Activated naive CD8-positive, alpha-beta T cell treated with anti-CD3 and anti-CD28 coated beads, Interleukin-2, amount 10 ng/mL, durations not matched to agents 7 days and 5 days (primary cell): ENCODE data around the gene CACNA1G. TPM values are rescaled to one million over a fixed set of nuclear protein-coding genes. Genes with fewer than 3 reads are reported as not detected.

Source experiments
- ATAC-seq: fragments of 150-1000 bp; cut with Tn5 transposase; one replicate; pipeline ENCODE4 v1.10.0; 2021; ENCODE audit warnings: low read depth, moderate library complexity
- POLR2A ChIA-PET: fragments of 350-600 bp; sonication (Branson Sonifier 250); formaldehyde crosslinking; loops from one replicate; lab custom pipeline; 2021; ENCODE audit warnings: antibody characterized with exemption; lab: Charles Lee
- DNase-seq: peaks from one replicate; pipeline ENCODE4 v3.0.0; 2021
- H3K27ac Mint-ChIP-seq: one replicate; pipeline ENCODE4 v1.8.0; 2022; ENCODE audit warnings: mild to moderate bottlenecking, mixed read lengths
- H3K27me3 Mint-ChIP-seq: one replicate; pipeline ENCODE4 v1.8.0; 2022; ENCODE audit warnings: mild to moderate bottlenecking, moderate library complexity, mixed read lengths
- H3K36me3 Mint-ChIP-seq: one replicate; pipeline ENCODE4 v1.8.0; 2021; ENCODE audit warnings: mild to moderate bottlenecking, mixed read lengths
- H3K4me1 Mint-ChIP-seq: one replicate; pipeline ENCODE4 v1.8.0; 2021; ENCODE audit warnings: mixed read lengths
- H3K4me3 Mint-ChIP-seq: one replicate; pipeline ENCODE4 v1.8.0; 2022; ENCODE audit warnings: mild to moderate bottlenecking, moderate library complexity, mixed read lengths
- H3K9me3 Mint-ChIP-seq: one replicate; pipeline ENCODE4 v1.8.0; 2021; ENCODE audit warnings: mixed read lengths
- total RNA-seq, 2 experiments: library from RNA; stranded (reverse); gene quantifications; one replicate each; pipeline ENCODE4 v1.2.3, GENCODE V29; 2021

The CACNA1G gene
- total RNA-seq, 2 experiments from 2014 or later, result 0.11 TPM; not detected in 1

DNA sequence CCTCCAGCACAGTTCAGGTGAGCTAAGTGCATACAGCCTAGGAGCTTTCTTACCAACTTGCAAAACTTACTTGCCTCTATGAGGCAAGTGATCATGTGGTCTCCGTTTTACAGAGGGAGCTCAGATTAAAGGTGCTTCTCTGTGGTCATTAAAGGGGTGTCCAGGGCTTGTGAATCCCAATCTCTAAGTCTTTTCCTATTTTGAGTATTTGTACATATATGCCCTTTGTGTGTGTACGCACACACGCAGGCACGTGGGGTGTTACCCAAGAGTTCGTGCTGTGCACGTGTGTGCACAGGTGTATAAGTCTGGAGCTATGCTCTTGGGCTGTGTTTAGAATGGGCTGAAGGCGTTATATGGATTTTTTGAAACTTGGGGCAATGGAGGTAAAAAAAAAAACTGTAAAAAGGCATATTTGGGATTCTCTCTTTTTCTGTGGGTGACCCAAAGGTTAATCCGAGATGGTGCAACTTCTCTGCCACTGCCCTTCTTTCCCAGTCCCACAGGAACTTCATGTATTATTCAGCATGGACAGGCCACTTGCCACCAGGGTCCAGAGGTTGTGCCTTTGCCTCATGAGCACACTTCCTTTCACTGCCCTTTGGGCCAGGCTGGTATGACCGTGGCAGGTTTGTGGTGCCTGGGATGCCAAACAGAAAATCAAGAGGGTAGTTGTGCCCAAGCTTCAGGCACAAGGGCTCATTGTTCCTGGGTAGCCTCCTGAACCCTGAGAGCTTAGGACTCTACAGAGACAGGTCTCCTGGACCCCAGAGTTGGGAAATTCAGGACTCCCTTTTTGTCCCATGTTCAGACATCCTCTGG, 75.7 kb downstream of the CACNA1G start:
- POLR2A ChIA-PET, result no interaction called here
- ATAC-seq (no peak), DNase-seq (no peak)
- Mint-ChIP-seq H3K36me3 (no peaks in the 10 kb centered on the region), H3K9me3 (no peaks in the 10 kb centered on the region), H3K27ac (no peak overlapping the region), H3K4me1 (no peaks in the 10 kb centered on the region), H3K27me3 (peaks cover 59% of the 10 kb centered on the region), H3K4me3 (no peak overlapping the region)

DNA sequence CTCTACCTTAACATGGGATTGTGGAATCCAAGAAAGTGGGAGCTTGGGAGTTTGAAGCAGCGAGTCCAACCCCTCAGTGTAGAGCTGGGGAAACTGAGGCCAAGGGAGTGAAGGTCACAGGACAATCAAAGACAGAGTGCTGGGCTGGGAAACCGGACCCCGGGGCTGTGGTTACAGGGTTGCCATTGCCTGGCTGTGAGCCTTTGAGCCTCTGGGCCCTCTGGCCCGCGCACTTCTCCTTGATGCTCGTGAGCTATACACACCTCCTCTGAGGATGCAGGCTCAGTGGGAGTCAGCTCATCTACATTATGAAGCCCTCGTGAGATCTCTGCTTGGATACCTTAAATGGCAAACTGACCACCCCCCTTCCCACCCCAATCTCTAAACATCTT, 76.3 kb downstream of the CACNA1G start:
- H3K27ac Mint-ChIP-seq, result no peak overlapping the region
- no peak overlapping the region for H3K4me3 Mint-ChIP-seq
- H3K36me3 Mint-ChIP-seq, result no peaks in the 10 kb centered on the region
- no peaks in the 10 kb centered on the region for H3K4me1 Mint-ChIP-seq
- no peak for ATAC-seq
- H3K9me3 Mint-ChIP-seq, result no peaks in the 10 kb centered on the region
- POLR2A ChIA-PET, result no interaction called here
- no peak for DNase-seq
- H3K27me3 Mint-ChIP-seq, result peaks cover 58% of the 10 kb centered on the region

DNA sequence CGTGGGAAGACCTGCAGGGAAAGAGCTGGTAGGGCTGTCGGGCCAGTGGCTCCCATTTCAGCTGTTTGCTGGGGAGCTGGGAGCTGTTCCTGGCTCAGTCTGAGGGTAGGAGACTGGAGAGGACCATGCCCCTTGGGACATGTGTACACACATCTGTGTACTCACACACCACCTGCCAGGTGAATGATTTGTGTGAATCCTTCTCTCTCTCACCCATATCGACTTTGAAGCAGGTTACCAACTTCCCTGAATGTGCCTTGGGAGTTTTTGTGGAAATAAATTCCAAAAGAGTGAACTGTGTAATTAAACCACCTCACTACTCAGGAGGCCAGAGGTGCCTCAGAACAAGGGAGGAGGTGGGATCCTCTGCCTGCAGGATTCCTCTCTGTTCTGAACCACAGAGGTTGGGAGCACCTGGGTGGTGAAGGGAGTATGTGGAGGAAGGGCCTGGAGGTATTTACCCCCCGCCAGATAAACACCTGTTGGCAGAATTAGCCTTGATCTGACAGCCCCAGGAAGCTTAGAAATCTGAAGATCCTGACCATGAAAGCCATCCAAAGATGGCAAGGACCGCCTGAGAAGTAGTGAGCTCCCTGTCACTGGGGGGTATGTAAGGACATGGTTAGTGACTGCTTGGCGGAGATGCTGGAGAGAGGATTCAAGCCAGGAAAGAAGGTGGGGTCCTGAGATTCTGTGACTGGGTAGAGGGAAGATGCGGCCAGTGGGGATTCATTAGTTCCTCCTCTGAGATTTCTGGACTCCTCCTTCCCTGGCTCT, 77.5 kb downstream of the CACNA1G start:
- Mint-ChIP-seq H3K36me3 (no peaks in the 10 kb centered on the region), H3K27me3 (peaks cover 47% of the 10 kb centered on the region), H3K4me1 (no peaks in the 10 kb centered on the region), H3K27ac (no peak overlapping the region), H3K4me3 (no peak overlapping the region), H3K9me3 (no peaks in the 10 kb centered on the region)
- DNase-seq, result no peak
- ATAC-seq, result no peak
- POLR2A ChIA-PET, result no interaction called here

DNA sequence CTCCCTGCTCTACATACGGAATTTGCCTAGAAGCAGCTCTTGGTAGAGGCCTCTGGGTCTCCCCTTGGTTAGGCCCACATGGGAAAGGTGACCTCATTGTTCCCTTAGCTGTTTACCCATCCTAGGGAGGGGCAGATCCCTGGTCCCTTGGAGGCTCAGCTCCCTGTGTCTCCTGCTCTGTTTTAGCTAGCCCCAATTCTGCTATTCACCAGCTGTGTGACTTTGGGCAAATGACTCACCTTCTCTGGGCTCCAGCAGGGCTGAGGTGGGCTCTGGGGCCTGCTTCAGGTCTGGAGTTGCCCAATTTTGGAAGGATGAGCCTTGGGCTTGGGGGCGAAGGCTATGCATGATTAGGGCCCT, 78.1 kb downstream of the CACNA1G start:
- Mint-ChIP-seq H3K36me3 (no peaks in the 10 kb centered on the region), H3K4me3 (no peak overlapping the region)
- POLR2A ChIA-PET, result no interaction called here

DNA sequence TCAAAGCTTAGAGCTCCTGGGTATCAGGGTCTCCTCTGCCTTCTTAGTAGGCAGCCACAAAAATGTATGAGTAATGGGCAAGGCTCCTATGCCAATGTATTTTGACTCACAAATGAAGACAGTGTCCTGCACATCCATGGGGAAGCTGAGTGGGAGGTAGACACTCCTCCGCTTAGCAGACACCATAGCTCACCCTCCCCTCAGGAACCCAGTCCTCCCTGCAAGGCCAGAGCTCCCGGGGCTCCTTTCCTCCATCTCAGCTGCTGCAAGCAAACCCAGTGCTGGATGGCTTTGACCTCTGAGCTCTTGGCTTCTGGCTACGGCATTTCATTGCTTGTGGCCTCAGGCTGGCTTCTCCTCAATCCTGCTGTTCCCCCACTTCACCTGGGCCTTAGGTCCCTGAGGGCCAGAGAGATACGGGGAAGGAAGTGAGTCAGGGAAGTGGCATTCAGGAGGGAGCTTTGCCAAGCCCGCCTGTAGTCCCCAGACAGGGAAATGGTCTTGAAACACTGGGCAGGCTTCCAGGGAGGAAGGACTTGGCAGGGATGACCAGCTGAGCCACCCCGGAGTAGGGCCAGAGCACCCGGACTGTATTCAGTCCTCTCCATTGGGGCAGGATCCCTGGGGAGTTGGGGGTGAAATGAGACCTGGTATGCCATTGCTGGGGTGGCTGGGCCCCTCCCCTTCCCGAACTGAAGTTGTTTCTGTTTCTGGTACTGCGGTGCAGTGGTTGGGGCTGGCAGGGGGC, 78.6 kb downstream of the CACNA1G start:
- ATAC-seq (no peak), DNase-seq (no peak)
- H3K27me3 Mint-ChIP-seq, result peaks cover 36% of the 10 kb centered on the region
- POLR2A ChIA-PET, result no interaction called here
- peaks cover 1% of the 10 kb centered on the region for H3K4me1 Mint-ChIP-seq
- H3K9me3 Mint-ChIP-seq, result no peaks in the 10 kb centered on the region
- no peaks in the 10 kb centered on the region for H3K36me3 Mint-ChIP-seq
- H3K4me3 Mint-ChIP-seq, result no peak overlapping the region
- H3K27ac Mint-ChIP-seq, result no peak overlapping the region

More for the DNA sequence above, 78.1 kb downstream of the CACNA1G start:
- ATAC-seq (no peak), DNase-seq (no peak)
- H3K9me3 Mint-ChIP-seq, result no peaks in the 10 kb centered on the region
- no peak overlapping the region for H3K27ac Mint-ChIP-seq
- peaks cover 41% of the 10 kb centered on the region for H3K27me3 Mint-ChIP-seq
- H3K4me1 Mint-ChIP-seq, result peaks cover 1% of the 10 kb centered on the region

DNA sequence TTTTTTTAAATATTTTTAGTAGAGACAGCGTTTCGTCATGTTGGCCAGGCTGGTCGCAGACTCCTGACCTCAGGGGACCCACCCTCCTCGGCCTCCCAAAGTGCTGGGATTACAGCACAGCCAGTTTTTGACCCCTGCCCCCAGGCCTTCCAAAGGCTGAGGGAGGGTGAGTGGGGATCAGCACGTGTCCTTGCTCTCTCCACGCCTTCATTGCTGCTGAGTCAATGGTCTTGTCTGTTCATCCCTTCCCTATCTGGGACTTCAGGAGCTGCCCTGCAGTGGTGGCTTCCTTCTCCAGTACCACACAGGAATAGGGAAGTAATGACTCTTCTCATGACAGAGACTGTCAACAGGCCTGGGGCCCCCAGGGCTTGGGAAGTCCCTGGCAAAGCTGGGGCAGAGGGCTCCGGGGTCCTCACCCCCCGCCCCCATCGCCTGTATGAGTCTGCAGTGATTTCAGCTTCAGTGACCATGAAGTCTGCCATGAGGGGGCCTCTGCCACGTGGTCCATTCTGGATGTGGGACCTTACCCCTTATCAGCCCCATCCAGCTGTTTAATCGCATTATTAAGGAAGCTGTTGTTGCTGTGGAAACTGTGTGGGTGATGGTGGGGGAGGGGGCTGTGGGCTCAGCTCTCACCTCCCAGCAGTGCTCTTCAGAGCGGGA, 80.3 kb downstream of the CACNA1G start:
- Mint-ChIP-seq H3K27me3 (peaks cover 28% of the 10 kb centered on the region), H3K4me1 (peaks cover 1% of the 10 kb centered on the region), H3K9me3 (no peaks in the 10 kb centered on the region), H3K36me3 (no peaks in the 10 kb centered on the region), H3K27ac (no peak overlapping the region), H3K4me3 (no peak overlapping the region)
- DNase-seq, result no peak
- POLR2A ChIA-PET, result no interaction called here
- no peak for ATAC-seq

DNA sequence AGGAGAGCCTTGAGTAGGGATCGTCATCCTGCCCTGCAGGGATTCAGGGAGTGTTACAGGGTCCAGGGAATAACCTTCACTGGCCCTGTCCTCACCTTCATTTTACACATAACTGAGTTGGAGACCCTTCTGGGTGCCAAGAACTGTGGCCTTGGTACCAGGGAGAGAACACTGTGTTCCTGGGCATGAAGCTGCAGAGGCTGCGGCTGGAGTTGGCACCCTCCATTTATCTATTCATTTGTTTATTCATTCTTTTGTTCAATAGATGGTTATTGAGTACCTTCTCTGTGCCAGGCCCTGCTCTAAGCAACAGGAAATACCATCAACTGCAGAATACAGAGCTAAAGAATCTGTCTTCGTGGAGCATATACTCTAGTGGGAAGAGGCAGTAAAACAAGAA, 80.8 kb downstream of the CACNA1G start:
- no peaks in the 10 kb centered on the region for H3K9me3 Mint-ChIP-seq
- DNase-seq (no peak), ATAC-seq (no peak)
- H3K27me3 Mint-ChIP-seq, result peaks cover 27% of the 10 kb centered on the region
- no peak overlapping the region for H3K27ac Mint-ChIP-seq
- H3K4me3 Mint-ChIP-seq, result no peak overlapping the region
- H3K36me3 Mint-ChIP-seq, result no peaks in the 10 kb centered on the region
- POLR2A ChIA-PET, result interaction anchor here (0.6 to 0.7 kb wide), 2 partner anchors 52 to 65 kb away, joined by 3 read pairs; no protein-coding TSS in a partner anchor
- peaks cover 1% of the 10 kb centered on the region for H3K4me1 Mint-ChIP-seq

DNA sequence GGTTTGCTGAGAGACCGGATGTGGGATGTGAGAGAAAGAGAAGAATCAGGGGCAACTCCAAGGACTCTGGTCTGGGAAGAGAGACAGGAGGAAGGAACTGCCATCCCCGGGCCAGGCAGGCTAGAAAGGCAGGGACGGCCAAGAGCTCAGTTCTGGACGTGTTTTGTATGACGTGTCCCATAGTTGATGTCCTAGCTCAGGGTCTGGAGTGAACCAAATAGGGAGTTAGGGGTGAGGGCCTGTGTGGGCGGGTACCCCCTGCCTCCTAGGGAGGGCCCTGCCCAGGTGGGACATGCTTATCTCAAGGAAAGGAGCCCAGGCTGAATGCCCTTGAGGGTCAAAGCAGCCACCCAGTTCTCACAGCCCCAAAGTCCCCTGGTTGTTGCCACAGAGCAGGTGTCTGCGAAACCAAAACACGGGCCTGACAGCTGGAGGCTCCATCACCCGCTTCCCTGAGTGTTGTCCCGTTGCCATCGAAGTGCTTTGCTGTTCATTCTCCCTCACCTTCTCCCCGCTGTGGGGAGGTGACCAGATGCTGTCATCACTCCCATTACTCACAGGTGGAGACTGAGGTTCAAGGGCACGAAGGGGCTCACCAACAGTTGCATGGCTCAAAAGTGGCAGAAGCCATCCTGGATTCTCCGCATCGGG, 81.7 kb downstream of the CACNA1G start:
- peak overlapping the region; percentile 54 for H3K27ac Mint-ChIP-seq
- DNase-seq (no peak), ATAC-seq (no peak)
- no peaks in the 10 kb centered on the region for H3K9me3 Mint-ChIP-seq
- POLR2A ChIA-PET, result interaction anchor here (0.7 kb wide), 1 partner anchor 51 kb away, joined by 3 read pairs; no protein-coding TSS in a partner anchor
- peaks cover 24% of the 10 kb centered on the region for H3K27me3 Mint-ChIP-seq
- H3K4me1 Mint-ChIP-seq, result peaks cover 1% of the 10 kb centered on the region
- no peak overlapping the region for H3K4me3 Mint-ChIP-seq
- no peaks in the 10 kb centered on the region for H3K36me3 Mint-ChIP-seq

DNA sequence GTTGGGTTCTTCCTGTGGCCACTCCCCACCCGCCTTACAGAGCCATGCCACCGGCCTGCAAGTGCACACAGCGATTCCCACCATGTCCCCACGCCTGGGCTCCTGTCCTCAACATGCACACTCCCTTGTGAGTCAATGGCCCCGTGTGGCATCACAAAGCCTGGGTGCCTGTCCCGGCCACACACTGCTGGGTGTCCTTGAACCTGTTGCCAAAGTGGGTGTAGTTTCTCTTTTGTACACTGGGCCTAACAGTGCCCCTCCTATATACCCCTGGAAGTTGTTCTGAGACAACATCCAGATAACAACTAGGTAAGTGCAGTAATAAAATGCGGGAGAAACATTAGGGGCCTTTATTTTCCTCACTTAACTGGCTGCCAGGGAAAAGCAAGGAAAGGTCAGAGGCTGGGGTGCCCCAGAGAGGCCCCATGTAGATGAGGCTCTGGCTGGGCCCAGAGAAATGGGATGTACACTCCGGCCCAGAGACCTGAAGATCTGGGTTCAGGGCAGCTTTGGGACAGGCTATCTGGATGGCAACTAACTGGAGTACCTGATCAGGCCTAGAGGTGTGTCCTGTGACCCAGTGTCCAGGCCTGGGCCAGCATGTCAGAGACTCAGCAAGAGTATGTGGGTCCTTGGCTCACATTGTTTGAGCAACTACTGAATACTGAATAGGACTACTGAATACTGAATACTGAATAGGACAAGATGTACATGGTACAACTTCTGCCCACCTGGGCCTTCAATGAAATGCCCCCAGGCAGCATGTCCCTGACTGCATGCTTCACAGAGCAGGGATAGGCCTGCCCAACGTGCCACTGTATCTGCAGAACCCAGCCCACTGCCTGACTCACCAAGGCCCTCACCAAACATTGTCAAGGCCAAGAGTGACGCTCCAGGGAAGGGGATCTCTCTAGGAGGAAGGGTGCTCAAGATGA, 82.5 kb downstream of the CACNA1G start:
- H3K4me1 Mint-ChIP-seq, result peaks cover 1% of the 10 kb centered on the region
- ATAC-seq (no peak), DNase-seq (no peak)
- no peak overlapping the region for H3K27ac Mint-ChIP-seq
- H3K4me3 Mint-ChIP-seq, result no peak overlapping the region
- POLR2A ChIA-PET, result no interaction called here
- H3K9me3 Mint-ChIP-seq, result no peaks in the 10 kb centered on the region
- H3K27me3 Mint-ChIP-seq, result peaks cover 19% of the 10 kb centered on the region
- no peaks in the 10 kb centered on the region for H3K36me3 Mint-ChIP-seq

DNA sequence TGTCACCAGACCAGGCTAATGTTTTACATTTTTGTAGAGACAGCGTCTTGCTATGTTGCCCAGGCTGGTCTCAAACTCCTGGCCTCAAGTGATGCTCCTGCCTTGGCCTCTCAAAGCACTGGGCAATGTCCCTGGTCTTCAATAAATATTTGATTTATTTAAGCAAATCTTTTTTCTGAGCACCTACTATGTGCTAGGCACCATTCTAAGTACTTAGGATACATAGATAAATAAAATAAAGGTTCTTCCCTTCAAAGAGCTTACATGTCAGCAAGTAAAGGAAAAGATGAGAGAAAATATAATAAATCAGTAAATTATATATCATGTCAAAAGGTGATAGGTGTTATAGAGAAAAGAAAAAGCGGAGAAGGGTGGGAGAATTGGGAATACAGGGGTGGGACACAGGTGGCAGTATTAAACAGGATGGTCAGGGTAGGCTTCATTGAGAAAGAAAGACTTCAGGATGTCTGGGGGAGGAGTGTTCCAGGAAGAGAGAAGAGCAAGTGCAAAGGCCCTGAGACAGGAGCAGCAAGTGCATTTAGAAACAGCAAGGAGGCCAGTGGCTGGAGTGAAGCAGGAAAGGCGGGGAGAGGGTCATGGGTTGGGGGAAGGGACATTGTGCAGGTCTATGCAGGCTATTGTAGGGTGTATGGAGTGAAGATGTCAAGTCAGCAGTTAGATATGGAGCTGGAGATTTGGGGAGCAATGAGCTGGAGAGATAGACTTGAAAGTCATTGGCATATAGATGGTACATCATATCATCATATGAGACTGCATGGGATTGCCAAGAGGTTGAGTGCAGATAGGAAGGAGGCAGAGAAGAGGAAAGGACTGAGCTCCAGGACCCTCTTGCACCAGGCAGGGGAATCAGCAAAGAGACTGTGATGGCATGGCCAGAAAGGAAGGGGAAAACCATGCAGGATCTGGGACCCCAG, 85.5 kb downstream of the CACNA1G start:
- no peak for ATAC-seq
- no peak overlapping the region for H3K4me3 Mint-ChIP-seq
- H3K27ac Mint-ChIP-seq, result no peak overlapping the region
- H3K9me3 Mint-ChIP-seq, result no peaks in the 10 kb centered on the region
- POLR2A ChIA-PET, result interaction anchor here (0.6 kb wide), 2 partner anchors 14 to 18 kb away, joined by 3 read pairs; no protein-coding TSS in a partner anchor
- no peak for DNase-seq
- peaks cover 28% of the 10 kb centered on the region for H3K27me3 Mint-ChIP-seq
- peaks cover 1% of the 10 kb centered on the region for H3K4me1 Mint-ChIP-seq
- no peaks in the 10 kb centered on the region for H3K36me3 Mint-ChIP-seq

DNA sequence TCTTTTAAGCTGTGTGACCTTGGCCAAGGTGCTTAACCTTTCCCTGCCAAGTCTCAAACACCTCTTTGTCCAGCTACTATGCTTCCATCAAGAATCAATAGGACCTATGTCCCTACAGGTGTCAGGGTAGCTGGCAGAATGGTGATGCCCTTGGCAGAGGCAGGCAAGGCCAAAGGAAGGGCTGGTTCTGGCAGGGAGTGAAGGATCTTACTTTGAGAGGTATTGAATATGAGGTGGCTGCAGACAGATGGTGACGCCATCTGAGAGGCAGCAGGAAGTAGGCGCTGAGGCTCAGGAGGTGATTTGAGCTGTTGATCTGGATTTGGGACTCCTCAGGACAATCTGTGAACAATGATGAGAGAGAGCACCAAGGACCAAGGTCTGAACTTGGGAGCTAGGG, 86.7 kb downstream of the CACNA1G start:
- peaks cover 1% of the 10 kb centered on the region for H3K9me3 Mint-ChIP-seq
- H3K4me3 Mint-ChIP-seq, result no peak overlapping the region
- peaks cover 33% of the 10 kb centered on the region for H3K27me3 Mint-ChIP-seq
- POLR2A ChIA-PET, result no interaction called here
- H3K36me3 Mint-ChIP-seq, result no peaks in the 10 kb centered on the region
- DNase-seq (no peak), ATAC-seq (no peak)
- H3K4me1 Mint-ChIP-seq, result peaks cover 1% of the 10 kb centered on the region
- no peak overlapping the region for H3K27ac Mint-ChIP-seq
